22Rv1 (cell line): ENCODE measurements around the gene LAMA3.

Source experiments
- H3K27ac ChIP-seq: fragments of 450-650 bp; 2 replicates; pipeline ENCODE4 v1.5.1; 2017
- ZFX ChIP-seq: fragments of 450-650 bp; IDR thresholded peaks from 2 replicates; pipeline ENCODE4 v1.6.1; 2017; ENCODE audit warnings: antibody characterized with exemption, borderline replicate concordance
- TF ChIP-seq, protein P1 (sequence below): fragments of 450-650 bp; IDR thresholded peaks from 2 replicates; pipeline ENCODE4 v1.5.1; 2017; ENCODE audit warnings: mild to moderate bottlenecking

The LAMA3 gene

DNA sequence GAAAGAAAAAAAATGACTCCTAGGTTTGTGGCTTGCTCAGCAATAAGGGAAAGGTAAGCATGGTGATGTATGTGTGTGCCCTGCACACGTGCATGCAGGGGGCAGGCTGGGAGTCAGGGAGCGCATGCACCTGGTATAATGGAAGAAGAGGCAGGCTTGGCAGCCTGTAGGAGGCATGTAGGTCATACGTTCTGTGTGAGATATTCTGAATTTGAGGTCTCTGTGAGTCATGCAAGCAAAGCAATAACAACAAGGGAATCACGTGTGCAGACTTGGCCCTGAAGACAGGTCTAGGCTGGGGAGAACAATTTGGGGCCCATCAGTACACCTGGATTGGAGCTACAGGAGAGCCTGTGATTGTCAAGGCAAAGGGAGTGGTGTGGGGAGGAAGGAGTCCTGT lies 230.8 kb downstream of the LAMA3 start:
- no peak for TF ChIP-seq ZFX
- TF ChIP-seq, protein P1, sequence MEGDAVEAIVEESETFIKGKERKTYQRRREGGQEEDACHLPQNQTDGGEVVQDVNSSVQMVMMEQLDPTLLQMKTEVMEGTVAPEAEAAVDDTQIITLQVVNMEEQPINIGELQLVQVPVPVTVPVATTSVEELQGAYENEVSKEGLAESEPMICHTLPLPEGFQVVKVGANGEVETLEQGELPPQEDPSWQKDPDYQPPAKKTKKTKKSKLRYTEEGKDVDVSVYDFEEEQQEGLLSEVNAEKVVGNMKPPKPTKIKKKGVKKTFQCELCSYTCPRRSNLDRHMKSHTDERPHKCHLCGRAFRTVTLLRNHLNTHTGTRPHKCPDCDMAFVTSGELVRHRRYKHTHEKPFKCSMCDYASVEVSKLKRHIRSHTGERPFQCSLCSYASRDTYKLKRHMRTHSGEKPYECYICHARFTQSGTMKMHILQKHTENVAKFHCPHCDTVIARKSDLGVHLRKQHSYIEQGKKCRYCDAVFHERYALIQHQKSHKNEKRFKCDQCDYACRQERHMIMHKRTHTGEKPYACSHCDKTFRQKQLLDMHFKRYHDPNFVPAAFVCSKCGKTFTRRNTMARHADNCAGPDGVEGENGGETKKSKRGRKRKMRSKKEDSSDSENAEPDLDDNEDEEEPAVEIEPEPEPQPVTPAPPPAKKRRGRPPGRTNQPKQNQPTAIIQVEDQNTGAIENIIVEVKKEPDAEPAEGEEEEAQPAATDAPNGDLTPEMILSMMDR, result no peak
- H3K27ac ChIP-seq, result no peak overlapping the region

DNA sequence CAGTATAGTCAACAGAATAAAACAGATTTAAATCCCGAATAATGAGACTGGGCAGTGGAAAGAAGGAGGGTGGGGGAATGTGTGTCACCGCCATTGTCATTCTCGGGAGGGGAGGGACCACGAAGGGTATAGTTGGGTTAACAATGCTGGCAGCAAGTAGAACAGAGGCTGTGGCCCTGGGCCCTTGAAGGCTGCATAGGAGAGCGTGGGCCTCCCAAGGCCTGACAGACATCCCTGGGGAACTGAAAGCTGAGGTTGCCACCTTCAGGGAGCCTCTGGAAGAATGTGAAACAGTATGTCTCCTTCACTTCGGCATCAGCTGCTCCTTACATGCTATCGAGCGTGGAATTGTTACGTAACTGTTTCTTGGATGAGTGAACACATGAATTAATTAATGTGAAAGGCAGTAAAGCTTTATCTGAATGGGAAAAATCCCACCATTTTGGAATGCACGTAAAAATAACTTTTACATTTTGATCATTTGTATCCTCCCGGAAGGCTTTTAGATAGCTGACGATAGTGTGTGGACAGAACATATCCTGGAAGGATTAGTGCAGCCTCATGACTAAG lies 232.5 kb downstream of the LAMA3 start:
- no peak overlapping the region for H3K27ac ChIP-seq
- TF ChIP-seq, protein P1, result no peak

DNA sequence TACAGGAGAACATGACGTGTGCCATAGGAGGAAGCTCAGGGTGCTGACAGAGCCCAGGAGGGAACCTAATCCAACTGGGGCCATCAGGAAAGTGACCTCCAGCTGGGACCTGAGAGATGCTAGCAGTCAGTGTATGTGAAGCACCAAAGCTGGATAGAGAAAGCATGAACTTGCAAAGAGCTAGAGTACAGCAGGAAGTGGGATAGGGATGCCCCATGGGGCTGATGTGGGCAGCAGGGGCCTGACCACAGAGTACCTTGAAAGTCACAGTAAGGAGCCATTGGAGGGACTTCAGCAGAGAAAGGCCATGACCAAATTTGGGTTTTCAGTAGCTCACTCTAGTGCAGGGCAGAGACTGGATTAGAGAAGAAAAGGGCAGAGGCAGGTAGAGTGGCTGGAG lies 233.7 kb downstream of the LAMA3 start:
- TF ChIP-seq, protein P1, result no peak
- TF ChIP-seq ZFX, result no peak
- no peak overlapping the region for H3K27ac ChIP-seq

DNA sequence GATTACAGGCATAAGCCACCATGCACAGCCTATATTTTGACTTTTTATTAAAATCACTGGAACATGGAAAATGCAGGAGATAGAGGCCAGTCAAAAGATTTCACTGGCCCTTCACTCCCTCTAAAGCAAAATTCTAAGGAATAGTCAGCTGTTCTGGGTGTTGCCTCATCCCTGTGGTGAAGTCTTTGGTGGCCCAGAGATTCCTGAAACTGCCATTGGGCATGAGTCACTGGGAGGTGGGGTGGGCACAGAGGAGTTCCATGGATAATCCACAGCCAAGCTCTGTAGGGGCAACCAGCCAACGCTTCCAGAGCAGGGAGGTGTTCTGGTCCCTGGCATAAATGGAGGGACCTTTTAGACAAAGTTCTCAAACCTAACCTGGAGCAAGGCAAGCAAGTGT lies 235.6 kb downstream of the LAMA3 start:
- H3K27ac ChIP-seq, result no peak overlapping the region
- TF ChIP-seq ZFX, result no peak
- TF ChIP-seq, protein P1, result no peak

DNA sequence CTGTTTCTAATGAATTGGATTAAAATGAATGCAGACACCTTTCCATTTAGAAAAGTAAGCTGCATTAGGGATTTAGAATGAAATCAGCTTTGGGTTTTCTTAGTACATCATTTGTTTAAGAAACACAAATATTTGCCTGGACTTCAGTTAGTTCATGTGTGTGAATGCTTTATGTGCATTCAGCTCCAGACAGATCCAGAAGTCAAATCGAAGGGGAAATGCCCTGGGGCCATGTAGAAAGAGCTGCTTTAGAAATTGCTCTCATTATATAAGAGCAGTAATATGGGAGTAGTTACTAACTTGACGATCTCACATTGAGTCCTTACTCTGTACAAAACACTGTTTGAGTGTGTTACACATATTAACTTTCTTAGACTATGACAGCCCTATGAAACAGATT lies 237.3 kb downstream of the LAMA3 start:
- no peak overlapping the region for H3K27ac ChIP-seq
- TF ChIP-seq ZFX, result no peak
- TF ChIP-seq, protein P1, result no peak

DNA sequence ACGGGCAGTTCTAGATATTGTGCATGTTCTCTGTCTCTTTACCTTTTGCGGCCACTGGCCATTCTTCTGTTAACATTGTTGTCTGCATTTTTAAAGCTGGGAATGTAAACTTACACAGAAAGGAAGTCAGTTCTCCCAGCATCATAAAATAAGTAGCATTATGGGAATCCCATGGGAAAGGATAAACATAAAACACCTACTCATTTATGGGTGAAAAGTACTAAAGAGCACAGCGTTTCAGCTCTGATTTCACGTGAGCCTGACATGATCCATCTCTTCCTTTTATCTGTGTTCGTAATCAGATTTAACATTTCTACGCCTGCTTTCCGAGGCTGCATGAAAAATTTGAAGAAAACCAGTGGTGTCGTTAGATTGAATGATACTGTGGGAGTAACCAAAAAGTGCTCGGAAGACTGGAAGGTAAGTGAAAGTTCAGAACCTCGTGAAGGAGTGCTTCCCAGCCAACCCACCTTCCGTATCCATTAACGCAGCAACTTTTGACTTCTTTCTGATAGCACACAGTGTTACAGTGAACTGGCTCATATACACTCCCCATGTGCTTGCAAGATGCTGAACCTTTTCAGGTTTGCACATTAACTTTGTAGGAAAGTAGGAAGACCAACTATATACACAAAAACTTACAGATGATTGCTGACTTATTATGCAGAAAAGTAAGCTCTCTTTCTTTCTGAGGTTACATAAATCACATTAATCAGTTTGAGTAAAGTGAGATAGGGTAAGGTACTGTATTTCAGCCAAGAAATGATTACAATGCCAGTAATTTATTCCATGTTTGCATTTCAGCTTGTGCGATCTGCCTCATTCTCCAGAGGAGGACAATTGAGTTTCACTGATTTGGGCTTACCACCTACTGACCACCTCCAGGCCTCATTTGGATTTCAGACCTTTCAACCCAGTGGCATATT lies 238.8 kb downstream of the LAMA3 start:
- H3K27ac ChIP-seq, result no peak overlapping the region
- no peak for TF ChIP-seq ZFX
- TF ChIP-seq, protein P1, result no peak

DNA sequence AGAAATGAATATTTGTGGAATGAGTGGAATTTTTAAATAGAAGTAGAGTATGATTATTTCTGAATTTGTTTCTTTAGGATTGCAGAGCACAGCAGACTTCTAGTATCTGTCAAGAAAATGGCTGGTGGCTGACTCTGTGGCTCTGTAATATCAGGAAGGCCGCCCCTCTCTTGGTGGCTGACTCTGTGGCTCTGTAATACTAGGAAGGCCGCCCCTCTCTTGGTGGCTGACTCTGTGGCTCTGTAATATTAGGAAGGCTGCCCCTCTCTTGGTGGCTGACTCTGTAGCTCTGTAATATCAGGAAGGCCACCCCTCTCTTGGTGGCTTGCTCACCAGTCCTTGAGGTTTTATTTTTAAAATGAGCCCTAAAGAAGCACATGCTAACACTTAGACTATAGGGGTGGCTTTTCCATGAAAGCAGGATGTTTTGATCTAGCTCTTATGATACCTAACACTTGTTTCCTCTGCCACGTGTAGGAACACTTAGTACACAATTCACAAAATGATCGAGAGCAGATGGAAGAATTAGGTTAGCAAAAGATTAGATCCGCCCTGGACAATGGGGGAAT lies 240.2 kb downstream of the LAMA3 start:
- no peak overlapping the region for H3K27ac ChIP-seq
- TF ChIP-seq, protein P1, result no peak
- no peak for TF ChIP-seq ZFX
